Measurements from ENCODE around the gene PCNX2.

- TF ChIP-seq CTCF (IDR thresholded peaks at IDR 0.05) (no peak), POLR2A (IDR thresholded peaks at IDR 0.05) (no peak)
These were observed 239.5 kb downstream of the PCNX2 start for GRCh38 chr1:233055879-233056641.

Measured in stomach (tissue), 4 donors.